Kidney (tissue), 14 donors: ENCODE results near the gene EFCAB6. TPM values are rescaled to one million over a fixed set of nuclear protein-coding genes. Genes with fewer than 3 reads are reported as not detected.
A peak's percentile ranks its signal among the peaks of the same experiment; 100 is the strongest.

Source experiments
- DNase-seq, 5 donors: peaks; one replicate each; pipeline ENCODE4 v3.0.0-alpha.2; 2013 to 2020
- FAIRE-seq: peaks from 2 replicates; lab custom pipeline; 2012; peaks lifted over from hg19 to GRCh38; lab: Jason Lieb, UNC
- H3K27ac ChIP-seq, 2 donors: one replicate each; pipeline ENCODE4 v1.7.0; 2013; ENCODE audit warnings: low read depth in 2 of 2, low read length in 2 of 2, inconsistent platforms in 1 of 2
- H3K27me3 ChIP-seq: one replicate; pipeline ENCODE4 v1.7.1; 2013; ENCODE audit warnings: low read length, inconsistent platforms; ENCODE audit not compliant: control insufficient read depth, insufficient read depth
- H3K36me3 ChIP-seq, 3 donors: one replicate each; pipeline versions ENCODE4 v1.7.0 to v1.7.1; 2013; ENCODE audit warnings: low read length in 3 of 3, control low read depth in 1 of 3, inconsistent platforms in 1 of 3; ENCODE audit not compliant: insufficient read depth in 3 of 3, control insufficient read depth in 2 of 3
- H3K4me1 ChIP-seq, 3 donors: one replicate each; pipeline versions ENCODE4 v1.7.0 to v1.7.1; 2013; ENCODE audit warnings: low read length in 3 of 3, inconsistent platforms in 1 of 3, low read depth in 1 of 3; ENCODE audit not compliant: control insufficient read depth in 2 of 3, insufficient read depth in 2 of 3
- H3K4me3 ChIP-seq, 3 donors: one replicate each; pipeline versions ENCODE4 v1.7.0 to v1.8.1; 2013; ENCODE audit warnings: low read length in 3 of 3, control low read depth in 1 of 3, inconsistent platforms in 1 of 3
- H3K9ac ChIP-seq, 3 donors: one replicate each; pipeline versions ENCODE4 v1.7.0 to v1.7.1; 2013; ENCODE audit warnings: low read length in 3 of 3, control low read depth in 1 of 3, inconsistent platforms in 1 of 3
- H3K9me3 ChIP-seq, 3 donors: one replicate each; pipeline versions ENCODE4 v1.7.0 to v1.7.1; 2013; ENCODE audit warnings: low read length in 3 of 3, control low read depth in 1 of 3, inconsistent platforms in 1 of 3; ENCODE audit not compliant: control insufficient read depth in 2 of 3, insufficient read depth in 1 of 3
- intact Hi-C: fragments of 100-400 bp; cut with DNase I; formaldehyde crosslinking; loops from one replicate; pipeline ENCODE4 v1.11.1; 2022
- polyA plus RNA-seq: library from polyadenylated mRNA; stranded (reverse); fragments of 350-450 nt; fragmentation: Illumina TruSeq; extraction: RNeasy Lipid Tissue Mini Kit (QIAGEN cat#74804); gene quantifications from one replicate; pipeline ENCODE4 v1.2.3, GENCODE V29; 2014; ENCODE audit warnings: low read depth, low replicate concordance; ENCODE audit not compliant: insufficient read depth
- total RNA-seq: library from RNA; stranded (reverse); fragmentation: NEBNext Ultra II Directional; extraction: Animal tissue kit (Norgen Biotek cat#: 25700); gene quantifications from one replicate; pipeline ENCODE4 v1.2.1, GENCODE V29; 2021
- TF ChIP-seq, protein P1 (sequence below): IDR thresholded peaks from 3 replicates; pipeline ENCODE4 v1.5.1; 2012; ENCODE audit warnings: mild to moderate bottlenecking, moderate library complexity, borderline replicate concordance; ENCODE audit not compliant: insufficient read depth; ENCODE audit errors: extremely low read depth
- donor health status: control.
- donor health status: control.
- donor health status: control.
- donor health status: control.
- donor health status: control.
- donor health status: DM: yes; HTN: yes; CAD: no.
- donor health status: Normal renal cell carcinoma (clear cell type).

The EFCAB6 gene
- total and polyA plus RNA-seq, 2 donors from 2014 or later: 1.5 to 11.8 TPM

DNA sequence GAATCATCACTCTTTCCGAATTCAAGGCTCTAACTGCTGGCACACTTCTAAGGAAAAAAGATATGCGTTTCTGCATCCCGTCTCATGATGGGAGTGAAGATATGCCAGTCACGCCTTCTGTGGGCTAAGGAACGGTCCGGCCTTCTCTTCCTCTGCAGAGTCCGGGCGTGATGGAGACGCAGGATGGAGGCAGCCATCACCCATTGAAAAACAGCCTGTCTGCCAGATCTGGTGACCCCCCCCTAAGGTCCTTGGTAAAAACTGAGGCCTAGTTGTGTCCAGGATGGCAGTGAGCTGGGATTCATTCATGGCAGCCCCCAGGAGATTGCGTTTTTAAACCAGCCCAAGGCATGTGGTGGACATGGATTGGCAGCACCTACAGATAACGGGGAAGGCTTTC, 6.9 kb upstream of the EFCAB6 start:
- Histone ChIP-seq H3K27ac (no peak overlapping the region), H3K9me3 (no peaks in the 10 kb centered on the region), H3K27me3 (no peaks in the 10 kb centered on the region), H3K9ac (no peak overlapping the region), H3K4me3 (no peak overlapping the region), H3K4me1 (peaks cover 0 to 8% (median 5%) of the 10 kb centered on the region in 3 donors), H3K36me3 (no peaks in the 10 kb centered on the region)
- TF ChIP-seq, protein P1, sequence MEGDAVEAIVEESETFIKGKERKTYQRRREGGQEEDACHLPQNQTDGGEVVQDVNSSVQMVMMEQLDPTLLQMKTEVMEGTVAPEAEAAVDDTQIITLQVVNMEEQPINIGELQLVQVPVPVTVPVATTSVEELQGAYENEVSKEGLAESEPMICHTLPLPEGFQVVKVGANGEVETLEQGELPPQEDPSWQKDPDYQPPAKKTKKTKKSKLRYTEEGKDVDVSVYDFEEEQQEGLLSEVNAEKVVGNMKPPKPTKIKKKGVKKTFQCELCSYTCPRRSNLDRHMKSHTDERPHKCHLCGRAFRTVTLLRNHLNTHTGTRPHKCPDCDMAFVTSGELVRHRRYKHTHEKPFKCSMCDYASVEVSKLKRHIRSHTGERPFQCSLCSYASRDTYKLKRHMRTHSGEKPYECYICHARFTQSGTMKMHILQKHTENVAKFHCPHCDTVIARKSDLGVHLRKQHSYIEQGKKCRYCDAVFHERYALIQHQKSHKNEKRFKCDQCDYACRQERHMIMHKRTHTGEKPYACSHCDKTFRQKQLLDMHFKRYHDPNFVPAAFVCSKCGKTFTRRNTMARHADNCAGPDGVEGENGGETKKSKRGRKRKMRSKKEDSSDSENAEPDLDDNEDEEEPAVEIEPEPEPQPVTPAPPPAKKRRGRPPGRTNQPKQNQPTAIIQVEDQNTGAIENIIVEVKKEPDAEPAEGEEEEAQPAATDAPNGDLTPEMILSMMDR: no peak
- intact Hi-C loops: no loop called here
- no peak for FAIRE-seq
- DNase-seq: peak in 2 of 5 donors; percentile 20 to 49

DNA sequence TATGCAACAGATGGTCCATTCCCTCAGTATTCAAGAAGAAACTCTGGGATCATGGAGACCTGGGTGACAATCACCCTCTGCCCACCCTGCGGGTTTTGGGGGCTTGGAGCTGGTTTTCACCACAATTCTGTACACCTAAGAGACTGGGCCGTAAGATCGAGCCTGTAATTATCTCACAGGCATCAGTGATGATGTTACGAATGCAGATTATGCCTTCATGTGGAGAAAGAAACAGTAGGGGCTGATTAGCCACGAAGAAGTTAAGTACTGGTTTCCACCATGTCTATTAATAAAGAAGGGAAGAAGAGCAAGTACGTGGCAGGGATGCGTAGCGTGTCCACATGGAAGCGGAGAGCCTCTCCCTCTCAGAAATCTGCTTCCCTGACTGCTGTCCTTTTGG, 5.3 kb upstream of the EFCAB6 start:
- intact Hi-C loops: no loop called here
- TF ChIP-seq, protein P1: no peak
- Histone ChIP-seq H3K27me3 (no peaks in the 10 kb centered on the region), H3K4me3 (no peak overlapping the region), H3K4me1 (peaks cover 0 to 10% (median 0%) of the 10 kb centered on the region in 3 donors), H3K36me3 (no peaks in the 10 kb centered on the region), H3K27ac (no peak overlapping the region), H3K9me3 (no peaks in the 10 kb centered on the region), H3K9ac (no peak overlapping the region)
- FAIRE-seq (no peak), DNase-seq (no peak)

DNA sequence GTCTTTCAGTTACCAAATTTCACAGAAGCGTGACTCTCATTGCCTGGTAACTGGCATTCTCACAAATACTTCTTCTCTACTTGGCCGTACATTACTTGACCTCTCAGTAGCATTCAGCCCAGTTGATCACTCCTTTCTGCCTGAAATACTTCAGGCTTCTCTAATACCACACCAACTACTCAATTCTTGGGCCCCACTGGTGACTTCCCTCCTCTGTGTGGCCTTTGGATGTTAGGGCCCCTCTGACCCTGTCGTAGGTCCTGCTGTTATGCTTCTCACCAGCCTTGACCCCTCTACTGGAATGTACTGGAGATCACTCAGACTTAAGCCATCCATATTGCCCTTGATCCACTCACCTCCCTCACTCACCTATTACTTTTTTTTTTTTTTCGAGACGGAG, 2.2 kb upstream of the EFCAB6 start:
- no peaks in the 10 kb centered on the region for H3K9me3 ChIP-seq
- TF ChIP-seq, protein P1: no peak
- H3K9ac ChIP-seq: no peak overlapping the region
- no peak overlapping the region for H3K4me3 ChIP-seq
- FAIRE-seq (no peak), DNase-seq (no peak)
- no peak overlapping the region for H3K27ac ChIP-seq
- H3K4me1 ChIP-seq: peaks cover 0 to 10% (median 0%) of the 10 kb centered on the region in 3 donors
- H3K36me3 ChIP-seq: no peaks in the 10 kb centered on the region
- intact Hi-C loops: no loop called here
- no peaks in the 10 kb centered on the region for H3K27me3 ChIP-seq

DNA sequence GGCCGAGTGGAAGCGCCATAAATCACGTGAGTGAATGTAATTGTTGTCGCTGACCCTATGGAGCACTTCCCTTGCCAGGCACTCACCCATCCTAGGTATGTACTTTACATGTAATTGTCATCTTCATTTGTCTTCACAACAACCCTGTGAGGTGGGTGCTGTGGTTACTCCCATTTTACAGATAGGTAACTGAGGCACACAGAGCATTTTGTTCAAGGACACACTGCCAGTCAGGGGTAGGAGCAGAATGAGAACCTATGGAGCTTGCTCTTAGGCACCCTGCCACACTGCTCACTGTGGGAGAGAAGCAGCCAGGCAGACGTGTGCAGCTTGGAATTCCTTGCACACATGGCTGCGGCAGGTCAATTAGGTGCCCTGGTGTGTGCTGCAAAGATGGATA, 785 bp upstream of the EFCAB6 start:
- peak overlapping the region; percentile 91 to 99 (median 92) for H3K4me3 ChIP-seq
- H3K27me3 ChIP-seq: no peaks in the 10 kb centered on the region
- peak overlapping the region; percentile 86 to 91 (median 89) for H3K9ac ChIP-seq
- intact Hi-C loops: no loop called here
- TF ChIP-seq, protein P1: no peak
- no peaks in the 10 kb centered on the region for H3K9me3 ChIP-seq
- H3K4me1 ChIP-seq: peaks cover 0 to 10% (median 0%) of the 10 kb centered on the region in 3 donors
- H3K27ac ChIP-seq: peak overlapping the region in 1 of 2 donors; percentile 72
- FAIRE-seq: no peak
- no peak for DNase-seq
- no peaks in the 10 kb centered on the region for H3K36me3 ChIP-seq
